Common myeloid progenitor, CD34-positive (primary cell): Measurements from ENCODE around the gene ZFAND6.

Experiments used
- CTCF ChIA-PET: fragments of 350-600 bp; sonication (Branson Sonifier 250); formaldehyde crosslinking; loops from one replicate; lab custom pipeline; 2021; ENCODE audit warnings: antibody characterized with exemption; lab: Charles Lee
- POLR2A ChIA-PET: fragments of 350-600 bp; sonication (Branson Sonifier 250); formaldehyde crosslinking; loops from one replicate; lab custom pipeline; 2021; ENCODE audit warnings: antibody characterized with exemption; lab: Charles Lee
- DNase-seq, 3 donors: peaks; one replicate each; pipeline versions ENCODE4 v3.0.0 to v3.0.0-alpha.2; 2013
- H3K27ac ChIP-seq, 2 experiments: 1 replicate in 1 of 2; 2 replicates in 1 of 2; pipeline ENCODE4 v1.7.0; 2013; ENCODE audit warnings: inconsistent platforms in 2 of 2, low read length in 2 of 2, mild to moderate bottlenecking in 2 of 2, low read depth in 1 of 2, moderate library complexity in 1 of 2; ENCODE audit not compliant: severe bottlenecking in 2 of 2, insufficient read depth in 1 of 2, poor library complexity in 1 of 2
- H3K27me3 ChIP-seq, 5 experiments: replicated peaks in 2 of 5; 1 replicate in 3 of 5; 2 replicates in 2 of 5; pipeline versions ENCODE4 v1.6.1 to v1.7.0; 2013; ENCODE audit warnings: low read length in 4 of 5, mild to moderate bottlenecking in 2 of 5, moderate library complexity in 2 of 5, inconsistent platforms in 1 of 5; ENCODE audit not compliant: insufficient read depth in 5 of 5, control insufficient read depth in 4 of 5
- H3K36me3 ChIP-seq, 4 experiments: 1 replicate in 2 of 4; 2 replicates in 2 of 4; pipeline versions ENCODE4 v1.6.1 to v1.7.0; 2013; ENCODE audit warnings: low read length in 3 of 4, control low read depth in 1 of 4, mild to moderate bottlenecking in 1 of 4; ENCODE audit not compliant: control insufficient read depth in 4 of 4, insufficient read depth in 4 of 4
- H3K4me1 ChIP-seq, 4 experiments: 1 replicate in 3 of 4; 2 replicates in 1 of 4; pipeline versions ENCODE4 v1.6.1 to v1.7.1; 2013; ENCODE audit warnings: low read length in 3 of 4, mild to moderate bottlenecking in 3 of 4, control low read depth in 1 of 4, inconsistent platforms in 1 of 4, moderate library complexity in 1 of 4; ENCODE audit not compliant: control insufficient read depth in 4 of 4, insufficient read depth in 4 of 4; ENCODE audit errors: control extremely low read depth in 1 of 4
- H3K4me3 ChIP-seq, 7 experiments: 1 replicate in 4 of 7; 2 replicates in 3 of 7; pipeline versions ENCODE4 v1.5.1 to v1.7.0; 2013; ENCODE audit warnings: mild to moderate bottlenecking in 7 of 7, low read length in 6 of 7, moderate library complexity in 6 of 7, inconsistent platforms in 2 of 7, low read depth in 2 of 7, control low read depth in 1 of 7; ENCODE audit not compliant: insufficient read depth in 4 of 7, control insufficient read depth in 1 of 7; ENCODE audit errors: extremely low read depth in 1 of 7
- H3K9me3 ChIP-seq, 5 experiments: 1 replicate in 4 of 5; 2 replicates in 1 of 5; pipeline versions ENCODE4 v1.6.1 to v1.7.1; 2013; ENCODE audit warnings: low read length in 4 of 5, mild to moderate bottlenecking in 2 of 5, inconsistent platforms in 1 of 5, low read depth in 1 of 5, moderate library complexity in 1 of 5; ENCODE audit not compliant: control insufficient read depth in 4 of 5, insufficient read depth in 2 of 5; ENCODE audit errors: control extremely low read depth in 1 of 5
- WGBS: methylation state at CpG from one replicate; pipeline ENCODE4 v1.1.5; 2013; ENCODE audit not compliant: insufficient coverage; 5-methylcytosine and 5-hydroxymethylcytosine counted together

ZFAND6 gene

DNA sequence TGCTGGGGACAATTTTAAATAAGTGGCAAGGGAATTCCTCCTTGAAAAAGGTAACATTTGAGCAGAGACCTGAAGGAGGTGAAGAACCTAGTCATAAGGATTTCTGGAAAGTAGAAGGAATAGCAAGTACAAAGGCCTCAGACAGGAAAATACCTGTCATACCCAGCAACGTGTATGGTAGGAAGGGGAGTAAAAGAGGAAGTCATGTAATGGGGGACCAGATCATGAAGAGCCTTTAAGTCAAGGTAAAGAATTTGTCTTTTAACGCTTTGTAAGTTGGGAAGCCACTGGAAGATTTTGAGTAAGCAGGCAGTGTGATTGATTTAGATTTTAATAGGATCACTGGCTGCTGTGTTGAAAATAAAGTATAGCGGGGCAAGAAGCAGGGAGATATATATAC lies 49.9 kb downstream of the ZFAND6 start:
- DNase-seq: peak in 2 of 3 donors; percentile 29 to 39
- no peak overlapping the region for H3K27ac ChIP-seq
- CTCF ChIA-PET: no interaction called here
- peaks cover 2 to 15% (median 6%) of the 10 kb centered on the region in 4 experiments for H3K4me1 ChIP-seq
- H3K4me3 ChIP-seq: no peak overlapping the region
- peaks cover 0 to 4% (median 0%) of the 10 kb centered on the region in 4 experiments for H3K36me3 ChIP-seq
- WGBS: 50% methylated on average over 2 of the region's 3 CpGs
- no peaks in the 10 kb centered on the region for H3K27me3 ChIP-seq
- POLR2A ChIA-PET: no interaction called here
- H3K9me3 ChIP-seq: no peaks in the 10 kb centered on the region

DNA sequence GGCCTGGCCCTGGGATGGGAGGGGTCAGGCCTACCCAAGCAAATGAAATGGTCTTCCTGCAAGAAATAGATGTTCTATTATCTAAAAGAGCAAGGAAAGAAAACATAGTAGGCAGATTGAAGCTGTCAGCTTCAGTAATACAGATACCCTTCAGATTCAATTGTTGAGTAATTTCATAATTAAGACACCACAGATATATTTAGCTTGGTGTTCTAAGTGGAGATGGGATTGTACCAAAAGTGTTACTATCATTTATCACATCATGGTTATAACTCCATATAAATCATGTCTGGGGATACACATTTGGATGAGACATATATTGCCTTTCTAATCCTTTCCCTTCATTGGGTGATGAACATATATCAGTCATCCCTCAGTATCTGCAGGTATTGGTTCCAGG lies 51.4 kb downstream of the ZFAND6 start:
- ChIA-PET POLR2A (no interaction called here), CTCF (no interaction called here)
- no peaks in the 10 kb centered on the region for H3K9me3 ChIP-seq
- H3K4me3 ChIP-seq: no peak overlapping the region
- no peaks in the 10 kb centered on the region for H3K27me3 ChIP-seq
- H3K4me1 ChIP-seq: peaks cover 0 to 7% (median 3%) of the 10 kb centered on the region in 4 experiments
- DNase-seq: no peak
- H3K36me3 ChIP-seq: peaks cover 0 to 4% (median 0%) of the 10 kb centered on the region in 4 experiments
- no peak overlapping the region for H3K27ac ChIP-seq

DNA sequence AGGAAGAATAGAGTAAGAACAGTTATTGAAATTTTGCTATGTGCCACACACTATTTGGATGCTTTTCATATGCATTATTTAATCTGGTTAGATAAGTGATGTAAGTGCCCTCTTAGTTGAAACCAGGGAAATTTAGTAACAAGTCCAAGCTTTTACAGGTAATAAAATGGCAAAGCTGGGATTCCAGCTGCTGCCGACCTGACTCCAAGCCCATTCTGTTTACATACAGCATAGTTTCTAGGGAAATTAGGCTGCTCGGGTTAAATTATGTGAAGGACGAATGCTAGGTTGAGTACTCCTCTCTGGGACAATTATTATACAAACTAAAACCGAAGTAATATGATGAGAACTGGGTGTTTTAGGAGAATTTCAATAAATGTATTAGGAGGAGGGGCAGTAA lies 54.6 kb downstream of the ZFAND6 start:
- no peaks in the 10 kb centered on the region for H3K27me3 ChIP-seq
- peaks cover 0 to 7% (median 3%) of the 10 kb centered on the region in 4 experiments for H3K4me1 ChIP-seq
- peaks cover 0 to 4% (median 0%) of the 10 kb centered on the region in 4 experiments for H3K36me3 ChIP-seq
- no peak overlapping the region for H3K27ac ChIP-seq
- H3K4me3 ChIP-seq: no peak overlapping the region
- ChIA-PET CTCF (interaction anchor here (0.7 to 1.1 kb wide), 3 partner anchors 24 to 68 kb away, joined by 3 to 5 read pairs (median 4); no protein-coding TSS in a partner anchor), POLR2A (no interaction called here)
- DNase-seq: no peak
- no peaks in the 10 kb centered on the region for H3K9me3 ChIP-seq
- 100% methylated on average over 1 of the region's 4 CpGs for WGBS

DNA sequence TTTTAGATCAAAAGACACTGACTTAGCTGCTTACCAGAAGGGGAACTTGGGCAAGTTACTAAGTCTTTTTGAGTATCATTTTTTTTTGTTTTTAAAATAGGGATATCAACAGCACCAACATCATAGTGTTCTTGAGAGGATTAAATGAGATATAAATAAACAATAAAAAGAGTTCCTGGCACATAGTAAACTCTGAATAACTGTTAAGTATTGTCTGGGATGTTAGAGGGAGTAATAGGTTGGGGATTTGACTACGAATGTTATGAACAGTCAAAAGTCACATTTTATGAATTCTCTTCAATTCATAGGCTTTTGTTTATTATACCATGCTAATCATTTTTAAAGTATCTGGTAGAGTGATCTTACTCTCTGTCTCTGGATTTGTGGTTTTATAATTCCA lies 55.5 kb downstream of the ZFAND6 start:
- CTCF ChIA-PET: interaction anchor here (0.6 to 1.2 kb wide), 2 partner anchors 44 to 265 kb away, joined by 3 read pairs; no protein-coding TSS in a partner anchor

DNA sequence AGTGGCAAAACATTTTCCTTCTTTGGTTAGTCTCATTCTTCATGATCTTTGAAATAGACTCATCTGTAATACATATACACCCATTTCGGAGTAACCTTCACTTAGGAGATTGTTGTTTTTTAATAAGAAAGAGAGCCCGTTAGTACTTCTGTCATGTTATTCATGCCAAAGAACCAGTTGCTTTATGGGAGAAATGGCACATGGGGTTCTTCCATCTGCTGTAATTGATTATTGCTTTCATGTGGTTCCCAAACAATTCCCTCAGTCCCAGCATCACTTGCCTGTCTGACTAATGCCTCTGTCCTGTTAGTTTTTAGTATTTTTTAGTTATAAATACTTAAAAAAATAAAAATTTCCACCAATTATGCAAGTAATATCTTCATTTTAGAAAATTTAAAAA lies 59.5 kb downstream of the ZFAND6 start:
- no peak overlapping the region for H3K27ac ChIP-seq
- DNase-seq: no peak
- H3K27me3 ChIP-seq: no peaks in the 10 kb centered on the region
- peaks cover 0 to 2% (median under 1%) of the 10 kb centered on the region in 4 experiments for H3K4me1 ChIP-seq
- no peak overlapping the region for H3K4me3 ChIP-seq
- ChIA-PET POLR2A (no interaction called here), CTCF (no interaction called here)
- peaks cover 9 to 30% (median 11%) of the 10 kb centered on the region in 4 experiments for H3K36me3 ChIP-seq
- no peaks in the 10 kb centered on the region for H3K9me3 ChIP-seq
- WGBS: no CpG with 5 or more reads among the region's 2 CpGs

More for the DNA sequence above, 55.5 kb downstream of the ZFAND6 start:
- Histone ChIP-seq H3K4me3 (no peak overlapping the region), H3K36me3 (peaks cover 0 to under 1% (median under 1%) of the 10 kb centered on the region in 4 experiments), H3K27ac (no peak overlapping the region), H3K4me1 (peaks cover 0 to 7% (median 1%) of the 10 kb centered on the region in 4 experiments), H3K9me3 (no peaks in the 10 kb centered on the region), H3K27me3 (no peaks in the 10 kb centered on the region)
- no CpG with 5 or more reads among the region's 1 CpG for WGBS
- peak in 2 of 3 donors; percentile 22 to 32 for DNase-seq
- POLR2A ChIA-PET: no interaction called here

DNA sequence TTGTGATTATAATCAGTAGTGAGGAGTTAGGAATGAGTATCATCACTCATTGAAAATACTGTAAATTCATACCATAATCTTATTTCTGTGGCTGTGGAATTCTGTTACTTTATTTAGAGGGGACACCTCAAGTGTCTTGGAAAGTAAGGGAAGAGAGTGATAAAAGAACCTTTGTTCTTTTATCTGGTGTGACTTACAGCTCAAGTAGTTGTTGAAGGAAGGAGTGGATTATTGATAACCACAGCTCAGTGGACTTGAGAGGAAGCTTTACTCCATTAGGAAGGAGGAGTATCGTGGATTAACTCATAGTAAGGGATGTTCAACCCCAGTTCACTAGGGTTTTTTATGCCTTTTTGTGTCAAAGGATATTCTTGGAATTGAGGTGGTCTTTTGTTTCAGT lies 61.2 kb downstream of the ZFAND6 start:
- ChIA-PET CTCF (no interaction called here), POLR2A (no interaction called here)
- Histone ChIP-seq H3K36me3 (peaks cover 15 to 37% (median 17%) of the 10 kb centered on the region in 4 experiments), H3K27me3 (no peaks in the 10 kb centered on the region), H3K27ac (no peak overlapping the region), H3K4me3 (no peak overlapping the region), H3K9me3 (no peaks in the 10 kb centered on the region), H3K4me1 (no peaks in the 10 kb centered on the region)
- 86% methylated on average over 1 of the region's 1 CpG for WGBS
- DNase-seq: no peak

DNA sequence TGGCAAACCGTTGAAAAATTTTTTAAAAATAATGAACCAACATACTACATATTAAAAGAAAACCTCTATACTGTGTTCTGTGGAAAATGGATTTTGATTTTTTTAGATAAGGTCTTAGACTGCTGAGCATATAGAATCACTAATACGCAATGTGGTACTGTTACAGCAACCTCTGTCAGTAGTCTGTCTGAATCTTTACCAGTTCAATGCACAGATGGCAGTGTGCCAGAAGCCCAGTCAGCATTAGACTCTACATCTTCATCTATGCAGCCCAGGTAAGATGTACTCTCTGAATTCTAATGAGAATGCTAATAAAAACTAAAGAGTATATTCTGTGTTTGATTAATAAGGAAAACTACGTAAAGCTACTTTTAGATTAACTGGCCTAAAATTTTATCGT lies 62.1 kb downstream of the ZFAND6 start:
- Histone ChIP-seq H3K27me3 (no peaks in the 10 kb centered on the region), H3K27ac (no peak overlapping the region), H3K4me3 (no peak overlapping the region), H3K4me1 (no peaks in the 10 kb centered on the region), H3K9me3 (no peaks in the 10 kb centered on the region), H3K36me3 (peaks cover 15 to 45% (median 22%) of the 10 kb centered on the region in 4 experiments)
- no peak for DNase-seq
- ChIA-PET CTCF (interaction anchor here (1.5 kb wide), 1 partner anchor 13 kb away, joined by 3 read pairs; no protein-coding TSS in a partner anchor), POLR2A (no interaction called here)
- WGBS: 100% methylated on average over 2 of the region's 4 CpGs
